GM10248 (cell line): Measurements from ENCODE around the gene HEATR3.

Experiments
- CTCF ChIA-PET: fragments of 300-600 bp; sonication (Branson Sonifier 250); formaldehyde crosslinking; extraction: SDS; loops from one replicate; lab custom pipeline; 2021; ENCODE audit warnings: antibody characterized with exemption; lab: Yijun Ruan, JAX
- POLR2A ChIA-PET: fragments of 350-650 bp; sonication (Branson Sonifier 250); formaldehyde crosslinking; extraction: SDS; loops from one replicate; lab custom pipeline; 2020; ENCODE audit warnings: antibody characterized with exemption; lab: Yijun Ruan, JAX
- DNase-seq: peaks from one replicate; pipeline ENCODE4 v3.0.0; 2012; ENCODE audit errors: extremely low spot score
- CTCF ChIP-seq: IDR thresholded peaks from 2 replicates; pipeline ENCODE4 v1.5.1; 2012; ENCODE audit warnings: mild to moderate bottlenecking, low read depth; ENCODE audit errors: extremely low read depth, missing control alignments, control extremely low read depth

Gene HEATR3

GRCh38 chr16:50102051-50102746 lies 36.4 kb downstream of the HEATR3 start:
- TF ChIP-seq CTCF, result no peak
- POLR2A ChIA-PET, result no interaction called here
- DNase-seq, result peak; percentile 50
- CTCF ChIA-PET, result interaction anchor here (0.7 to 2.3 kb wide), 5 partner anchors 17 to 109 kb away, joined by 3 to 11 read pairs (median 4); partner anchors contain the start of genes CNEP1R1 and HEATR3

- no peak for DNase-seq
- ChIA-PET CTCF (interaction anchor here (1.3 to 2.3 kb wide), 3 partner anchors 15 to 107 kb away, joined by 3 to 11 read pairs (median 7); partner anchors contain the start of gene CNEP1R1), POLR2A (no interaction called here)
- no peak for TF ChIP-seq CTCF
Observed at GRCh38 chr16:50103764-50104163, 38.0 kb downstream of the HEATR3 start.

GRCh38 chr16:50114357-50115129 lies 48.8 kb downstream of the HEATR3 start:
- POLR2A ChIA-PET, result interaction anchor here (0.7 kb wide), 1 partner anchor 67 kb away, joined by 5 read pairs; no protein-coding TSS in a partner anchor
- no peak for DNase-seq
- CTCF ChIA-PET, result no interaction called here
- TF ChIP-seq CTCF, result no peak

- no peak for TF ChIP-seq CTCF
- ChIA-PET POLR2A (no interaction called here), CTCF (interaction anchor here (1.1 to 4.0 kb wide), 9 partner anchors 15 to 686 kb away, joined by 3 to 27 read pairs (median 6); partner anchors contain the start of genes CNEP1R1, HEATR3 and TENT4B)
- DNase-seq, result no peak
Observed at GRCh38 chr16:50120711-50121110, 54.9 kb downstream of the HEATR3 start.

- ChIA-PET CTCF (interaction anchor here (1.0 to 4.0 kb wide), 10 partner anchors 9 to 685 kb away, joined by 3 to 27 read pairs (median 6); partner anchors contain the start of genes CNEP1R1, HEATR3 and TENT4B), POLR2A (interaction anchor here (0.6 to 1.6 kb wide), 3 partner anchors 29 to 55 kb away, joined by 3 to 6 read pairs (median 4); partner anchors contain the start of gene HEATR3)
- TF ChIP-seq CTCF, result no peak
- DNase-seq, result peak; percentile 24
Observed at GRCh38 chr16:50121278-50121677, 55.5 kb downstream of the HEATR3 start.
